HG02763 (cell line): ENCODE data around the gene PNMA8B.

Experiments
- ATAC-seq: cut with Tn5 transposase; IDR thresholded peaks from one replicate; pipeline ENCODE4 v1.9.1; 2021; ENCODE audit warnings: mild to moderate bottlenecking, moderate library complexity; ENCODE audit not compliant: unreplicated experiment

Gene PNMA8B

DNA sequence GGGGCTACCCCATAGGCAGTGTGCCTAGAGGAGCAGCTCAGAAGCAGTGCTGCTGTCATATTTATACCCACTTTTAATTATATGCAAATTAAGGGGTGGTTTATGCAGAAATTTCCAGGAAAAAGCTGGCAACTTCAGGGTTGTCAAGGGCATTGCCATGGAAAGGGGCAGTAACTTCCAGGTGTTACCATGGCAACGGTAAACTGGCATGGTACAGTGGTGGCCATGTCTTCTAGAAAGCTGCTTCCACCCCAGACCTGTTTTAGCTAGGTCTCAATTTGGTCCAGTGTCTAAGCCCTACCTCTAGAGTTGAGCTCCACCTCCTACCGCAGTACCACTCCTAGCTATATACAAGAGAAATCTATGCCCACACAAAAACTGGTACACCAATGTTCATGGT, 35.6 kb downstream of the PNMA8B start:
- no peak for ATAC-seq

DNA sequence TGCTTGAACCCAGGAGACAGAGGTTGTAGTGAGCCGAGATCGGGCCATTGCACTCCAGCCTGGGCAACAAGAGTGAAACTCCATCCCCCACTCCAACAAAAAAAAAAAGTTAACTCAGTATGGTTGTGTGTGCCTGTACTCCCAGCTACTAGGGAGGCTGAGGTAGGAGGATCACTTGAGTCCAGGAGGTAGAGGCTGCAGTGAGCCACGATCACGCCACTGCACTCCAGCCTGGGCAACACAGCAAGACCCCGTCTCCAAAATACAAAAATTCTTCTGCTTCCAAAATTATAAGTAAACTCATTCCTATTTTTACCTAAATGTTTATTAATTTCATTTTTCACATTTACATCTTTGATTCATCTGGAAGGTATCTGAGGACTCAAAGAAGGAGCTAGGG, 38.7 kb downstream of the PNMA8B start:
- no peak for ATAC-seq

DNA sequence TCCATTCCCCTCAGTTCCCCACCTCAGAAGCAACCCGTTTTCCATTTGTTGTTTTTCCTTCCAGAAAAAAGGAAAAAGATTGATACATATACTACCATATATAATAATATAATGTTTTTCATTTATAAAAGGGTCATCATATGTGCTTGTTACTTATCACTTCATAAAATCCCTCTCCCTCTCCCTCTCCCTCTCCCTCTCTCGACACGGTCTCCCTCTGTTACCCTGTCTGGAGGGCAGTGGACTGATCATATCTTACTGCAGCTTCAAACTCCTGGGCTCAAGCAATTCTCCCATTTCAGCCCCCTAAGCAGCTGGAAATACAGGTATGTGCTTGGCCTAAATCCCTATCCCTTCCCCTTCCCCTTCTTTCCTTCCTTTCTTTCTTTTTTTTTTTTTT, 41.4 kb downstream of the PNMA8B start:
- no peak for ATAC-seq

DNA sequence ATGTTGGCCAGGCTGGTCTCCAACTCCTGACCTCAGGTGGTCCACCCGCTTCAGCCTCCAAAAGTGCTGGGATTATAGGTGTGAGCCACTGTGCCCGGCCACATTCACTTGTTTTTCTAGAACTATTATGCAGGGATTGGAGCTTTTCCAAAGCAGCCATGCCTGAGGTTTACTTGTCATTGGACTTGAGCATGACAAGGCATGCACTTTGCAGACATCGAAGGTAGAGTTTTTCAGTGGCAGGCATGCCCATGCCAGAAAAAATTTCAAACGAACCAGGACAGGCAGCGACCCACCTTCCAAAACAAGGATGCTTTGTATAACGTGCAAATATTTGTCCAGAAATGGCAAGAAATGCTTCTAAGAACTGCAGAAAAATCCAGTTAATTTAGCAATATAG, 42.0 kb downstream of the PNMA8B start:
- no peak for ATAC-seq

DNA sequence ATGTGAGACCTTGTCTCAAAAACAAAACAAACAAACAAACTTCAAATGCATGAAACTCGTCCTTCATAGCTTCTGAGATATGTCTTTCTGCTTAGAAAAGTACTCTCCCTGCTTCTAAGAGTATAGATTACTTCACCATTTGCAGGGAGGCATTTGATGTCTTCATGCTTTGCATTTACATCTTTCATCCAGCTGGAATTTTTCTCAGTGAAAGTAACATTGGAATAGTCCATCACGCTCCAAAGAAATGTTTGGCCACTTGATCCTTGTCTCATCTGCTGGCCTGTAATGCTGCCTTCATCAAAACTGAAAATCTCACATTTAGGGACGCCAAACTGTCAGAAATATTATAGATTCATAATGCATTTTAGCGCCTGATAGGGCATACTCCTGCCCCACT, 43.5 kb downstream of the PNMA8B start:
- ATAC-seq = no peak

DNA sequence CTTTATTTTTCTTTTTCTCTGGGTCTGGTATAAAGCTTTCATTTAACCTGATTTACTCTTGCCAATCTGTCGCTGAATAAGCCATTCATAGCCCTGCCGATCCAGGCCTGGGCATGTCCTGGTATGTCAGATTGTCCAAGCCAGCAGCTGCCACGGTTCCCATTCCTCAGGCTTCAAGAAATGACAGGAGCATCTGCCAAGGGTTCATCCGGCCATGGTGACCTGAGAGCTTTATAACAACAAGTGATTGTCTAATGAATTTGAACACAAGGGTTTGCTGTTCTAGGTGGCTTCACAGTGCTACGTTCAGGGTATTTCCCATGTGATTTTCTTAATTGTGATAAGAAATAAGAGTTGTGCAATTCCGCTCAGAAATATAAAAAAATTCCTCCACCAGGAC, 44.3 kb downstream of the PNMA8B start:
- no peak for ATAC-seq

DNA sequence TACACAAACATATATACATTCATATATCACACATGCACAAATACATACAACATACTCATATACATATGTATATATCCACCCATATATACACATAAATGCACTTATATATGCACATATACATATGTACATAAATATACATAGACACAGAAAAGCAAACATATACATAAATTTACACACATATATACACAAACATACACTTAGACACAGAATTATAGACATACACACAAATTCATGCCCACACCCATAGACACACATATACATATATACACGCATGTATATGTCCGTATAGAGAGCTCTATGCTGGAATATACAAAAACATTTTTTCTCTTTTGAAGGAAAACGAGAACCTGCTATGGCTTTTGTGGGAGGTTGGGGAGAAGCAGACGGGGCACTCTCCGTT, 44.9 kb downstream of the PNMA8B start:
- ATAC-seq = no peak

DNA sequence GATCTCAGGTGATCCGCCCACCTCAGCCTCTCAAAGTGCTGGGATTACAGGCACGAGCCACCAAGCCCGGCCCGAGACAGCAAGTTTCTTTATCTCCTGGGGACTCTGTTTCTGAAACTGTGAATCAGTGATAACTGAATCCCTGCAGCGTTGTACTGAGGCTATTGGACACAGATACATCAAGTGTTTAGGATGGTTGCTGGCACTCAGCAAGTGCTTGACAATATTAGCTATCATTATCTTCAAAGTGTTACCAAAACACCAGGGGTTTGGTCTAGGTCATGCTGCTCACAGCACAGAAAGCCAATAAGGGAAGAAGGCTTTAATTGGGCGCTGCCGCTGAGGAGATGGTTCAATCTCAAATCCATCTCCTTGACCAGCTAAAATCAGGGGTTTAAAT, 46.4 kb downstream of the PNMA8B start:
- no peak for ATAC-seq

DNA sequence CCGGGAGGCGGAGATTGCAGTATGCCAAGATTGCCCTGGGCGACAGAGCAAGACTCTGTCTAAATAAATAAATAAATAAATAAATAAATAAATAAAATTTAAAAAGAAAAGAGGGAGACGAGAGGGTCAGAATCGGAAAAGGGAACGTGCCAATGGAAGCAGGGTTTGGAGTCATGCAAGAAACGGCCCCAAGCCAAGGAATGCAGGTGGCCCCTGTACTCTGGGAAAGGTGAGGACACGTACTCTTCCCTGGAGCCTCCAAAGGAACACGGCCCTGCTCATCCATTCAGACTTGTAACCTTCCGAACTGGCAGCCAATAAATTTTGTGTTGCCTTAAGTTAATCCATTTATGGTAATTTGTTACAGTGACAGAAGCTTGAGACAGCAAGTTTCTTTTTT, 47.1 kb downstream of the PNMA8B start:
- no peak for ATAC-seq

DNA sequence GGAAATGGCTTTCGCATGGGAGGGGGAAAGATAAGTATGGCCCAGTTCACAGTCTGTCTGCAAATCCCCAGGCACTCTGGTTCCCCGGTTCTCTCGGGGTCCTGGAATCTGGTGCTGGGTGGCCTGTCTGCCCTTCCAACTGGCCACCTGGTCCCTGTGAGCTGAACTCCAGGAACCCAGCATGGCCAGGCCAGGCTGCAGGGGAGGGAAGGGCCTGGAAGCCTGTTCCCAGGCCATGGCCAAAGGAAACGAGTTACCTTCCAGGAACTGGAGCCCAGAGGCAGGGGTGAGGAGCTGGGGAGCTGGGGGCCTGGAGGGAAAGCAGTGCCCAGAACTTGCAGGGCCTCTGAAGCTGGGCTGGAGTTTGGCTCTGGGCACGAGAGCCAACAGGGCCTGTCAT, 47.8 kb downstream of the PNMA8B start:
- no peak for ATAC-seq

DNA sequence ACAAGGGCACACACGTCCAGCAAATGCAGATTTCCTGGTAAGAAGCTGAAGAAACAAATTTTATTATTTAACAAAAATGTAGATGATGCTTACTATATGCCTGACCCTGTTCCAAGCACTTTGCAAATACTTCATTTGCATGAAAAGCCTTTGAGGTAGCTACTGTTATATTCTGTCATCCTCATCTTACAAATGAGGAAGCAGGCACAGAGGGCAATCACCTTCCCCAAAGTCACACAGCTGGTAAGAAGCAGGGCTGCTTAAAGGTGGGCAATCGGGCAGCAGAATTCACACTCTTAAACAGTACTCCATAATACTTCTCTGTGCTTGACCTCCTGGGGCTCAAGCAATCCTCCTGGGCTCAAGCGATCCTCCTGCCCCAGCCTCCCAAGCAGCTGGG, 48.7 kb downstream of the PNMA8B start:
- ATAC-seq = no peak

DNA sequence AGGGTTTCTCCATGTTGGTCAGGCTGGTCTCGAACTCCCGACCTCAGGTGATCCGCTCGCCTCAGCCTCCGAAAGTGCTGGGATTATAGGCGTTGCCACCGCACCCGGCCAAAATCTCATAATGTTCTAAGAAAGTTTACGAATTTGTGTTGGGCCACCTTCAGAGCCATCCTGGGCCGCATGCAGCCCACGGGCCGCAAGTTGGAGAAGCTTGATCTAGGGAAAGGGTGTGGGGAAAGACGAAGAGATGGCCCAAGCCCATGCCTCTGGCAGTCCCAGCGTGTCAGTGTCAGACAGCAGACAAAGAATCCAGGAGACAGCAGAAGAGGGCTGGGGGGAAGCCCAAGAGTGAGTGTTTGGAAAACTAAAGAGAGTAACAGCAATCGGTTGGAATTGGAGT, 49.6 kb downstream of the PNMA8B start:
- ATAC-seq = no peak

DNA sequence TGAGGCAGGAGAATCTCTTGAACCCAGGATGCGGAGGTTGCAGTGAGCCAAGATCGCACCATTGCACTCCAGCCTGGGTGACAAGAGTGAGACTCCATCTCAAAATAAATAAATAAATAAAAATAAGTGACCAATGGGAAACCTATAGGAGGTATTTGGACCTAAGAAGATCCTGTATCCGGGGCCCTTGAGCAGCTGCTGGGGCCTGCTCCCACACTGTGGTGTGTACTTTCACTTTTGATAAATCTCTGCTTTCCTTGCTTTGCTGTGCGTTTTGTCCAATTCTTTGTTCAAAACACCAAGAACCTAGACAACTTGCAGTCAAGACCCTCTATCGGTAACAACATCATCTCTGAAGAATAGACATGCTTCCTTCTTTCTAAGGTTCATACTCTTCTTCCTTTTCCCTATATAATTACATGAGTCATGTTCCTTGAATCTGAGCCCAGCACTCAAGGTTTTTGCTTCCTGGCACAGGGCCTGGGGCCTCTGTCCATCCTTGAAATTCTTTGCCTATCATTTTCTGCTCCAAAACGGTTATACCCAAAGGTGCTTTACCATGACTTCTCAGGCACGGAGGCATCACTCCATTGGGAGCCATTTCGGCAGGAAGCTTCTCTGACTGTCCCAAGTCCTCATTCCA, 52.7 kb downstream of the PNMA8B start:
- ATAC-seq = no peak

DNA sequence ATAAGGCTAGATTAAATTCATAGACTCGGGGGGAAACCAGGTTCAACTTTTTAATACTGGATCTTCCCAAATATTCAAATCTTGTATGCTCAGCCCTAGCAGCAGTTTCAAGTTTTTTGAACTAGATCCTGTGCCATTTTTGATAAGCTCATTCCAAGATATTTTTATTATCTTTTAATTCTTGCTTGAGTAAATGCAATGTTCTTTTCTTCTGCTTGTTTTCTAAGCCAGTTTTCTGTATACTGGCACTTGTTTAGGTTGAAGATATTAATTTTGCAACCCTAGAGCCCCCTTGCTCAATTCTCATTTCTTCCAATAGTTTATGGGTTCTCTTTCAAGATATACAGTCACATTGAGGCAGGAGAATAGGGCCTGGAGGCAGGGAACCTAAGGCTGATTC, 53.8 kb downstream of the PNMA8B start:
- no peak for ATAC-seq
